NCI-H146 (cell line): ENCODE results near the gene GBP2.

Source experiments
- DNase-seq: peaks from one replicate; lab custom pipeline; 2025; lab: John Stamatoyannopoulos, UW

The GBP2 gene

GRCh38 chr1:89065079-89065868 is 60.6 kb downstream of the GBP2 start, which contains the start of gene GBP1:
GBP1 (minus strand) TSS chr1:89065208; CDS start chr1:89063234, 1,974 bp downstream.
- no peak for DNase-seq

GRCh38 chr1:89064632-89065031 is 61.3 kb downstream of the GBP2 start:
- no peak for DNase-seq

GRCh38 chr1:89063094-89063493 is 62.8 kb downstream of the GBP2 start:
- no peak for DNase-seq

- DNase-seq, result no peak
Observed at GRCh38 chr1:89060091-89060490, 65.8 kb downstream of the GBP2 start.
